ENCODE data around the gene RASGRP3. TPM values are rescaled to one million over a fixed set of nuclear protein-coding genes. Genes with fewer than 3 reads are reported as not detected.

Gene RASGRP3
- total and polyA plus RNA-seq, 2 of the 13 experiments (the other 11 are each of a cell fraction or from before 2014, with no cell fraction given), result 0.01 TPM; not detected in 1

DNA sequence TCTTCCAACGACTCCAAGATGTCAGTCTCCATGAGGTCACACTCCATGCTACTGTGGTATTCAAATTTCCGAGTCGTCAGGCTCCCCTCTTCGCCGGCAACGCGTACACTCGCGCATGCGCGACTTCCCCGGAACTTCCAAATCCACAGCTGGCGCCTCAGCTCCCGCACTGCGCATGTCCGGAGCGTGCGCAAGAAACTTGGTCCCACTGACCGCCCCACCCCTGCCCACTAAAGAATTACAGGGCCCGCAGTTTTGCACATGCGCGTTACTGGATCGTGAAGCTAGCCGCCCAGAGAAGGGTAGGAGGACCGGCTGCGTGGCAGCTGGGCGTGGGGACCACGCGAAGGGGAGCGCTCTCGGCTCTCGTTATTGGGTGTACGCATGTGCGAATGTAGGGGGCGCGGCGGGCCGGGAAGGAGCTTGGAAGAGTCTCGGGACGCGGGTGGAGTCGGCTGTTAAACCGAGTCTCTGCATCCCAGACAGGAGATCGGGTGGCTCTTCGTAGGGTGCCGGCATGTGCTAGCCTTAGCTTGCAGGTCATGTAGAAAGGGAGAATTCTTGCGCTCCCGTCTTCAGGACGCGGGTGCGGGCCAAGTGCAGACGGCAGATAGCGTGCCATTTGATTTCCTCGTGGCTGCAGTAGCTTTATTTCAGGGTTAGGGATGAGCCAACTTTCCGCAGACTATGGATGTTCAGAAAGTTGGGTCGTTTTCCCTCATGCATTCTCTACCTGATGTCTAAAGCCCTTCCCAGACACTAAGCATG lies 122.9 kb downstream of the RASGRP3 start, which contains the start of gene FAM98A (continued):
- peak; percentile 12 for TF ChIP-seq ZZZ3 (CRISPR knock-in tag; IDR thresholded peaks at IDR 0.05; ENCODE audit: borderline replicate concordance)
- TF ChIP-seq ZNF160 (CRISPR knock-in tag; IDR thresholded peaks at IDR 0.05), result peak; percentile 62; the same call in 1 of the 2 replicates
- TF ChIP-seq ZNF879 (CRISPR knock-in tag; IDR thresholded peaks at IDR 0.05), result 0 out of 2 replicates have a peak, but pooled peaks have one; percentile 74
- peak; percentile 23; the same call in 1 of the 2 replicates for TF ChIP-seq ZIK1 (CRISPR knock-in tag; IDR thresholded peaks at IDR 0.05; ENCODE audit: borderline replicate concordance, low read depth)
- TF ChIP-seq ZC3H13 (CRISPR knock-in tag; IDR thresholded peaks at IDR 0.05), result peak; percentile 77; the same call in 1 of the 2 replicates
- peak; percentile 93 for TF ChIP-seq MYC (CRISPR knock-in tag; IDR thresholded peaks at IDR 0.05; ENCODE audit: borderline replicate concordance)
- no peak for TF ChIP-seq RBM22 (optimal IDR thresholded peaks at IDR 0.05; ENCODE audit: low read length)
- no peak for TF ChIP-seq KDM5A (IDR thresholded peaks at IDR 0.05; ENCODE audit: borderline replicate concordance, low read length)
- TF ChIP-seq ZNF629 (CRISPR knock-in tag; conservative IDR thresholded peaks at IDR 0.05), result peak; percentile 19; the same call in 1 of the 2 replicates
- peak; percentile 86 for TF ChIP-seq ZSCAN31 (CRISPR knock-in tag; IDR thresholded peaks at IDR 0.05; ENCODE audit: low read depth)
- TF ChIP-seq, protein P1, sequence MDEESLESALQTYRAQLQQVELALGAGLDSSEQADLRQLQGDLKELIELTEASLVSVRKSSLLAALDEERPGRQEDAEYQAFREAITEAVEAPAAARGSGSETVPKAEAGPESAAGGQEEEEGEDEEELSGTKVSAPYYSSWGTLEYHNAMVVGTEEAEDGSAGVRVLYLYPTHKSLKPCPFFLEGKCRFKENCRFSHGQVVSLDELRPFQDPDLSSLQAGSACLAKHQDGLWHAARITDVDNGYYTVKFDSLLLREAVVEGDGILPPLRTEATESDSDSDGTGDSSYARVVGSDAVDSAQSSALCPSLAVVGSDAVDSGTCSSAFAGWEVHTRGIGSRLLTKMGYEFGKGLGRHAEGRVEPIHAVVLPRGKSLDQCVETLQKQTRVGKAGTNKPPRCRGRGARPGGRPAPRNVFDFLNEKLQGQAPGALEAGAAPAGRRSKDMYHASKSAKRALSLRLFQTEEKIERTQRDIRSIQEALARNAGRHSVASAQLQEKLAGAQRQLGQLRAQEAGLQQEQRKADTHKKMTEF (CRISPR knock-in tag; IDR thresholded peaks at IDR 0.05), result peak; percentile 66
- TF ChIP-seq PHF20 (CRISPR knock-in tag; IDR thresholded peaks at IDR 0.05), result peak; percentile 84
- TF ChIP-seq, protein P2, sequence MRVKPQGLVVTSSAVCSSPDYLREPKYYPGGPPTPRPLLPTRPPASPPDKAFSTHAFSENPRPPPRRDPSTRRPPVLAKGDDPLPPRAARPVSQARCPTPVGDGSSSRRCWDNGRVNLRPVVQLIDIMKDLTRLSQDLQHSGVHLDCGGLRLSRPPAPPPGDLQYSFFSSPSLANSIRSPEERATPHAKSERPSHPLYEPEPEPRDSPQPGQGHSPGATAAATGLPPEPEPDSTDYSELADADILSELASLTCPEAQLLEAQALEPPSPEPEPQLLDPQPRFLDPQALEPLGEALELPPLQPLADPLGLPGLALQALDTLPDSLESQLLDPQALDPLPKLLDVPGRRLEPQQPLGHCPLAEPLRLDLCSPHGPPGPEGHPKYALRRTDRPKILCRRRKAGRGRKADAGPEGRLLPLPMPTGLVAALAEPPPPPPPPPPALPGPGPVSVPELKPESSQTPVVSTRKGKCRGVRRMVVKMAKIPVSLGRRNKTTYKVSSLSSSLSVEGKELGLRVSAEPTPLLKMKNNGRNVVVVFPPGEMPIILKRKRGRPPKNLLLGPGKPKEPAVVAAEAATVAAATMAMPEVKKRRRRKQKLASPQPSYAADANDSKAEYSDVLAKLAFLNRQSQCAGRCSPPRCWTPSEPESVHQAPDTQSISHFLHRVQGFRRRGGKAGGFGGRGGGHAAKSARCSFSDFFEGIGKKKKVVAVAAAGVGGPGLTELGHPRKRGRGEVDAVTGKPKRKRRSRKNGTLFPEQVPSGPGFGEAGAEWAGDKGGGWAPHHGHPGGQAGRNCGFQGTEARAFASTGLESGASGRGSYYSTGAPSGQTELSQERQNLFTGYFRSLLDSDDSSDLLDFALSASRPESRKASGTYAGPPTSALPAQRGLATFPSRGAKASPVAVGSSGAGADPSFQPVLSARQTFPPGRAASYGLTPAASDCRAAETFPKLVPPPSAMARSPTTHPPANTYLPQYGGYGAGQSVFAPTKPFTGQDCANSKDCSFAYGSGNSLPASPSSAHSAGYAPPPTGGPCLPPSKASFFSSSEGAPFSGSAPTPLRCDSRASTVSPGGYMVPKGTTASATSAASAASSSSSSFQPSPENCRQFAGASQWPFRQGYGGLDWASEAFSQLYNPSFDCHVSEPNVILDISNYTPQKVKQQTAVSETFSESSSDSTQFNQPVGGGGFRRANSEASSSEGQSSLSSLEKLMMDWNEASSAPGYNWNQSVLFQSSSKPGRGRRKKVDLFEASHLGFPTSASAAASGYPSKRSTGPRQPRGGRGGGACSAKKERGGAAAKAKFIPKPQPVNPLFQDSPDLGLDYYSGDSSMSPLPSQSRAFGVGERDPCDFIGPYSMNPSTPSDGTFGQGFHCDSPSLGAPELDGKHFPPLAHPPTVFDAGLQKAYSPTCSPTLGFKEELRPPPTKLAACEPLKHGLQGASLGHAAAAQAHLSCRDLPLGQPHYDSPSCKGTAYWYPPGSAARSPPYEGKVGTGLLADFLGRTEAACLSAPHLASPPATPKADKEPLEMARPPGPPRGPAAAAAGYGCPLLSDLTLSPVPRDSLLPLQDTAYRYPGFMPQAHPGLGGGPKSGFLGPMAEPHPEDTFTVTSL (CRISPR knock-in tag; IDR thresholded peaks at IDR 0.05; ENCODE audit: borderline replicate concordance), result peak; percentile 72; the same call in 1 of the 2 replicates
- TF ChIP-seq, protein P3, sequence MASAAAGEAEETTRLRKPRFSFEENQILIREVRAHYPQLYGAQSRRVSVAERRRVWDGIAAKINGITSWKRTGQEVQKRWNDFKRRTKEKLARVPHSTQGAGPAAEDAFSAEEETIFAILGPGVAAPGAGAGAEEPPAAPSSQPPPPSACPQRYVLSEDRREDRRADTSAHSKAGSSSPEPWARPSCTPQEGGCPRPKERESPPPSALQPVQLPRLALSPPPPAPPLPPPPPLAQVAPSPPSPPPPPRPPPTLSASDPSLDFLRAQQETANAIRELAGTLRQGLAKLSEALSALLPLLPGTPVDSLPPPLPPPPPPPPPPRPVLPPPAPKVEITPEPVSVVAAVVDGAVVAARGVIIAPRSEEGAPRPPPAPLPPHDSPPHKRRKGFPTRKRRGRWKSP (CRISPR knock-in tag; IDR thresholded peaks at IDR 0.05), result peak; percentile 90
- peak; percentile 51 for TF ChIP-seq NFYB (CRISPR knock-in tag; IDR thresholded peaks at IDR 0.05)
- TF ChIP-seq, protein P4, sequence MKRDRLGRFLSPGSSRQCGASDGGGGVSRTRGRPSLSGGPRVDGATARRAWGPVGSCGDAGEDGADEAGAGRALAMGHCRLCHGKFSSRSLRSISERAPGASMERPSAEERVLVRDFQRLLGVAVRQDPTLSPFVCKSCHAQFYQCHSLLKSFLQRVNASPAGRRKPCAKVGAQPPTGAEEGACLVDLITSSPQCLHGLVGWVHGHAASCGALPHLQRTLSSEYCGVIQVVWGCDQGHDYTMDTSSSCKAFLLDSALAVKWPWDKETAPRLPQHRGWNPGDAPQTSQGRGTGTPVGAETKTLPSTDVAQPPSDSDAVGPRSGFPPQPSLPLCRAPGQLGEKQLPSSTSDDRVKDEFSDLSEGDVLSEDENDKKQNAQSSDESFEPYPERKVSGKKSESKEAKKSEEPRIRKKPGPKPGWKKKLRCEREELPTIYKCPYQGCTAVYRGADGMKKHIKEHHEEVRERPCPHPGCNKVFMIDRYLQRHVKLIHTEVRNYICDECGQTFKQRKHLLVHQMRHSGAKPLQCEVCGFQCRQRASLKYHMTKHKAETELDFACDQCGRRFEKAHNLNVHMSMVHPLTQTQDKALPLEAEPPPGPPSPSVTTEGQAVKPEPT (CRISPR knock-in tag; IDR thresholded peaks at IDR 0.05; ENCODE audit: low read depth), result 0 out of 2 replicates have a peak, but pooled peaks have one; percentile 49
- no peak for TF ChIP-seq RFX5 (IDR thresholded peaks at IDR 0.05; ENCODE audit: low read depth, low read length)
- TF ChIP-seq ZNF331 (CRISPR knock-in tag; IDR thresholded peaks at IDR 0.05), result 0 out of 2 replicates have a peak, but pooled peaks have one; percentile 64
- peak; percentile 59; the same call in 1 of the 2 replicates for TF ChIP-seq HCFC1 (IDR thresholded peaks at IDR 0.05; ENCODE audit: low read depth, low read length)
